Measurements from ENCODE around the gene TTN. TPM values are rescaled to one million over a fixed set of nuclear protein-coding genes. Genes with fewer than 3 reads are reported as not detected.

Gene TTN
- total RNA-seq, 3 donors from 2014 or later: 0.45 to 0.87 (median 0.78) TPM

- DNase-seq (no peak), ATAC-seq (peak; percentile 99 to 100)
- H3K4me1 Mint-ChIP-seq (ENCODE audit: low read depth): peaks cover 19% of the 10 kb centered on the region
- peaks cover 27% of the 10 kb centered on the region for H3K36me3 Mint-ChIP-seq (ENCODE audit: insufficient read depth)
- H3K9me3 Mint-ChIP-seq: no peaks in the 10 kb centered on the region
- no peak overlapping the region for H3K4me3 Mint-ChIP-seq
- H3K27me3 Mint-ChIP-seq (ENCODE audit: low read depth): no peaks in the 10 kb centered on the region
These were observed 292.6 kb downstream of the TTN start for GRCh38 chr2:178514664-178515063.

- ATAC-seq: no peak
- H3K27me3 Mint-ChIP-seq (ENCODE audit: low read depth): no peaks in the 10 kb centered on the region
- peaks cover 19% of the 10 kb centered on the region for H3K4me1 Mint-ChIP-seq (ENCODE audit: low read depth)
- no peak for DNase-seq
- H3K36me3 Mint-ChIP-seq (ENCODE audit: insufficient read depth): peaks cover 28% of the 10 kb centered on the region
- no peaks in the 10 kb centered on the region for H3K9me3 Mint-ChIP-seq
- no peak overlapping the region for H3K4me3 Mint-ChIP-seq
These were observed 293.3 kb downstream of the TTN start for GRCh38 chr2:178513876-178514275.

- no peak overlapping the region for H3K4me3 Mint-ChIP-seq
- no peaks in the 10 kb centered on the region for H3K9me3 Mint-ChIP-seq
- no peaks in the 10 kb centered on the region for H3K27me3 Mint-ChIP-seq (ENCODE audit: low read depth)
- no peak for ATAC-seq
- peaks cover 21% of the 10 kb centered on the region for H3K36me3 Mint-ChIP-seq (ENCODE audit: insufficient read depth)
- DNase-seq: no peak
- H3K4me1 Mint-ChIP-seq (ENCODE audit: low read depth): peaks cover 19% of the 10 kb centered on the region
These were observed 294.7 kb downstream of the TTN start for GRCh38 chr2:178512484-178512883.

- Mint-ChIP-seq H3K27me3 (ENCODE audit: low read depth) (no peaks in the 10 kb centered on the region), H3K9me3 (no peaks in the 10 kb centered on the region)
- no peak for ATAC-seq
These were observed 296.8 kb downstream of the TTN start for GRCh38 chr2:178510384-178510783.

GRCh38 chr2:178508646-178509045 lies 298.6 kb downstream of the TTN start:
- H3K27me3 Mint-ChIP-seq (ENCODE audit: low read depth): no peaks in the 10 kb centered on the region
- H3K4me1 Mint-ChIP-seq (ENCODE audit: low read depth): peaks cover 5% of the 10 kb centered on the region
- H3K36me3 Mint-ChIP-seq (ENCODE audit: insufficient read depth): peaks cover 25% of the 10 kb centered on the region
- DNase-seq (no peak), ATAC-seq (no peak)
- no peaks in the 10 kb centered on the region for H3K9me3 Mint-ChIP-seq
- H3K4me3 Mint-ChIP-seq: no peak overlapping the region

More at GRCh38 chr2:178510384-178510783, 296.8 kb downstream of the TTN start:
- Mint-ChIP-seq H3K4me1 (ENCODE audit: low read depth) (peaks cover 19% of the 10 kb centered on the region), H3K36me3 (ENCODE audit: insufficient read depth) (peaks cover 23% of the 10 kb centered on the region), H3K4me3 (no peak overlapping the region)
- DNase-seq: no peak

GRCh38 chr2:178506949-178507348 lies 300.3 kb downstream of the TTN start:
- Mint-ChIP-seq H3K9me3 (no peaks in the 10 kb centered on the region), H3K4me3 (no peak overlapping the region), H3K36me3 (ENCODE audit: insufficient read depth) (peaks cover 27% of the 10 kb centered on the region), H3K4me1 (ENCODE audit: low read depth) (no peaks in the 10 kb centered on the region), H3K27me3 (ENCODE audit: low read depth) (no peaks in the 10 kb centered on the region)
- ATAC-seq (no peak), DNase-seq (no peak)

GRCh38 chr2:178506524-178506923 lies 300.7 kb downstream of the TTN start:
- H3K4me1 Mint-ChIP-seq (ENCODE audit: low read depth): no peaks in the 10 kb centered on the region
- no peak overlapping the region for H3K4me3 Mint-ChIP-seq
- DNase-seq: no peak
- H3K36me3 Mint-ChIP-seq (ENCODE audit: insufficient read depth): peaks cover 25% of the 10 kb centered on the region
- no peaks in the 10 kb centered on the region for H3K27me3 Mint-ChIP-seq (ENCODE audit: low read depth)
- ATAC-seq: no peak
- H3K9me3 Mint-ChIP-seq: no peaks in the 10 kb centered on the region

- H3K4me3 Mint-ChIP-seq: no peak overlapping the region
- H3K4me1 Mint-ChIP-seq (ENCODE audit: low read depth): no peaks in the 10 kb centered on the region
- H3K9me3 Mint-ChIP-seq: no peaks in the 10 kb centered on the region
- no peak for DNase-seq
- ATAC-seq: no peak
- H3K36me3 Mint-ChIP-seq (ENCODE audit: insufficient read depth): peaks cover 25% of the 10 kb centered on the region
- no peaks in the 10 kb centered on the region for H3K27me3 Mint-ChIP-seq (ENCODE audit: low read depth)
These were observed 301.1 kb downstream of the TTN start for GRCh38 chr2:178506101-178506500.

- Mint-ChIP-seq H3K36me3 (ENCODE audit: insufficient read depth) (peaks cover 36% of the 10 kb centered on the region), H3K4me1 (ENCODE audit: low read depth) (no peaks in the 10 kb centered on the region), H3K27me3 (ENCODE audit: low read depth) (no peaks in the 10 kb centered on the region), H3K4me3 (no peak overlapping the region), H3K9me3 (no peaks in the 10 kb centered on the region)
- ATAC-seq (no peak), DNase-seq (no peak)
These were observed 304.5 kb downstream of the TTN start for GRCh38 chr2:178502751-178503150.

GRCh38 chr2:178499640-178500039 lies 307.6 kb downstream of the TTN start:
- Mint-ChIP-seq H3K27me3 (ENCODE audit: low read depth) (no peaks in the 10 kb centered on the region), H3K4me1 (ENCODE audit: low read depth) (no peaks in the 10 kb centered on the region), H3K36me3 (ENCODE audit: insufficient read depth) (peaks cover 58% of the 10 kb centered on the region), H3K4me3 (no peak overlapping the region), H3K9me3 (no peaks in the 10 kb centered on the region)
- ATAC-seq (no peak), DNase-seq (no peak)

- Mint-ChIP-seq H3K27me3 (ENCODE audit: low read depth) (no peaks in the 10 kb centered on the region), H3K9me3 (no peaks in the 10 kb centered on the region), H3K4me3 (no peak overlapping the region), H3K36me3 (ENCODE audit: insufficient read depth) (peaks cover 58% of the 10 kb centered on the region), H3K4me1 (ENCODE audit: low read depth) (no peaks in the 10 kb centered on the region)
- ATAC-seq (no peak), DNase-seq (no peak)
These were observed 309.1 kb downstream of the TTN start for GRCh38 chr2:178498137-178498536.

GRCh38 chr2:178496049-178496448 lies 311.2 kb downstream of the TTN start:
- ATAC-seq: no peak
- no peaks in the 10 kb centered on the region for H3K27me3 Mint-ChIP-seq (ENCODE audit: low read depth)
- no peaks in the 10 kb centered on the region for H3K9me3 Mint-ChIP-seq
- peaks cover 1% of the 10 kb centered on the region for H3K4me1 Mint-ChIP-seq (ENCODE audit: low read depth)
- no peak for DNase-seq
- H3K36me3 Mint-ChIP-seq (ENCODE audit: insufficient read depth): peaks cover 59% of the 10 kb centered on the region
- H3K4me3 Mint-ChIP-seq: no peak overlapping the region

GRCh38 chr2:178491612-178492011 lies 315.6 kb downstream of the TTN start:
- DNase-seq (no peak), ATAC-seq (no peak)
- H3K36me3 Mint-ChIP-seq (ENCODE audit: insufficient read depth): peaks cover 61% of the 10 kb centered on the region
- H3K27me3 Mint-ChIP-seq (ENCODE audit: low read depth): no peaks in the 10 kb centered on the region
- H3K9me3 Mint-ChIP-seq: no peaks in the 10 kb centered on the region
- peaks cover 11% of the 10 kb centered on the region for H3K4me1 Mint-ChIP-seq (ENCODE audit: low read depth)
- H3K4me3 Mint-ChIP-seq: no peak overlapping the region

- DNase-seq (no peak), ATAC-seq (no peak)
- Mint-ChIP-seq H3K27me3 (ENCODE audit: low read depth) (no peaks in the 10 kb centered on the region), H3K9me3 (no peaks in the 10 kb centered on the region), H3K4me1 (ENCODE audit: low read depth) (peaks cover 41% of the 10 kb centered on the region), H3K36me3 (ENCODE audit: insufficient read depth) (peaks cover 39% of the 10 kb centered on the region), H3K4me3 (no peak overlapping the region)
These were observed 321.9 kb downstream of the TTN start for GRCh38 chr2:178485356-178485755.

GRCh38 chr2:178484245-178485041 lies 322.8 kb downstream of the TTN start:
- no peak for DNase-seq
- Mint-ChIP-seq H3K4me1 (ENCODE audit: low read depth) (peaks cover 42% of the 10 kb centered on the region), H3K4me3 (no peak overlapping the region), H3K36me3 (ENCODE audit: insufficient read depth) (peaks cover 31% of the 10 kb centered on the region), H3K9me3 (no peaks in the 10 kb centered on the region), H3K27me3 (ENCODE audit: low read depth) (no peaks in the 10 kb centered on the region)
- no peak for ATAC-seq

Data from activated T-cell treated with anti-CD3 and anti-CD28 coated beads, Interleukin-2, amount 50 U/mL, for 4 hours (primary cell).